WTC11 (cell line): ENCODE results near the gene TKT. TPM values are rescaled to one million over a fixed set of nuclear protein-coding genes. Genes with fewer than 3 reads are reported as not detected.

ENCODE experiments used
- ATF3 ChIP-seq: sonication (generic); formaldehyde crosslinking; conservative IDR thresholded peaks from 2 replicates; pipeline ENCODE4 v1.8.1; 2022; ENCODE audit warnings: mild to moderate bottlenecking, missing genetic modification reagents
- ATF6 ChIP-seq: sonication (generic); formaldehyde crosslinking; IDR thresholded peaks from 2 replicates; pipeline ENCODE4 v1.8.1; 2023; ENCODE audit warnings: mild to moderate bottlenecking, missing genetic modification reagents
- CBFB ChIP-seq: sonication (generic); formaldehyde crosslinking; IDR thresholded peaks from 2 replicates; pipeline ENCODE4 v1.8.1; 2022; ENCODE audit warnings: mild to moderate bottlenecking, low read depth, missing genetic modification reagents
- CREM ChIP-seq: sonication (generic); formaldehyde crosslinking; IDR thresholded peaks from 2 replicates; pipeline ENCODE4 v1.8.1; 2022; ENCODE audit warnings: mild to moderate bottlenecking, missing genetic modification reagents, moderate library complexity
- ESRRA ChIP-seq: sonication (generic); formaldehyde crosslinking; IDR thresholded peaks from 2 replicates; pipeline ENCODE4 v1.8.1; 2022; ENCODE audit warnings: mild to moderate bottlenecking, missing genetic modification reagents, borderline replicate concordance
- FOXK1 ChIP-seq: sonication (generic); formaldehyde crosslinking; IDR thresholded peaks from 2 replicates; pipeline ENCODE4 v1.8.0; 2022; ENCODE audit warnings: mild to moderate bottlenecking, moderate library complexity, missing genetic modification reagents
- GTF2I ChIP-seq: fragments of 250-450 bp; sonication (Bioruptor Pico); conservative IDR thresholded peaks from 2 replicates; pipeline ENCODE4 v1.4.0; 2021; ENCODE audit warnings: mild to moderate bottlenecking
- HMGA2 ChIP-seq: fragments of 250-450 bp; sonication (Bioruptor Pico); IDR thresholded peaks from 2 replicates; pipeline ENCODE4 v1.4.0; 2021; ENCODE audit warnings: mild to moderate bottlenecking, moderate library complexity
- NFE2L1 ChIP-seq: sonication (generic); formaldehyde crosslinking; IDR thresholded peaks from 2 replicates; pipeline ENCODE4 v1.8.1; 2023; ENCODE audit warnings: missing genetic modification reagents
- NFYB ChIP-seq: sonication (generic); formaldehyde crosslinking; conservative IDR thresholded peaks from 2 replicates; pipeline ENCODE4 v1.8.0; 2022; ENCODE audit warnings: low read depth, missing genetic modification reagents
- NR1H2 ChIP-seq: sonication (generic); formaldehyde crosslinking; IDR thresholded peaks from 2 replicates; pipeline ENCODE4 v1.9.0; 2021; ENCODE audit warnings: mild to moderate bottlenecking, moderate library complexity, missing genetic modification reagents
- OVOL2 ChIP-seq: fragments of 250-450 bp; sonication (Bioruptor Pico); IDR thresholded peaks from 2 replicates; pipeline ENCODE4 v1.9.0; 2021; ENCODE audit warnings: mild to moderate bottlenecking, borderline replicate concordance
- RORB ChIP-seq: fragments of 250-450 bp; sonication (Bioruptor Pico); IDR thresholded peaks from 2 replicates; pipeline ENCODE4 v1.9.0; 2021; ENCODE audit warnings: mild to moderate bottlenecking
- SMAD3 ChIP-seq: sonication (generic); formaldehyde crosslinking; IDR thresholded peaks from 2 replicates; pipeline ENCODE4 v1.8.0; 2022; ENCODE audit warnings: missing genetic modification reagents, mild to moderate bottlenecking, borderline replicate concordance
- STAT6 ChIP-seq: sonication (generic); formaldehyde crosslinking; conservative IDR thresholded peaks from 2 replicates; pipeline ENCODE4 v1.8.1; 2023; ENCODE audit warnings: mild to moderate bottlenecking, low read depth, missing genetic modification reagents, moderate library complexity
- TEAD1 ChIP-seq: sonication (generic); formaldehyde crosslinking; IDR thresholded peaks from 2 replicates; pipeline ENCODE4 v1.8.0; 2022; ENCODE audit warnings: mild to moderate bottlenecking, missing genetic modification reagents
- USF1 ChIP-seq: sonication (generic); formaldehyde crosslinking; IDR thresholded peaks from 2 replicates; pipeline ENCODE4 v1.8.0; 2022; ENCODE audit warnings: mild to moderate bottlenecking, missing genetic modification reagents
- USF2 ChIP-seq: sonication (generic); formaldehyde crosslinking; IDR thresholded peaks from 2 replicates; pipeline ENCODE4 v1.8.1; 2023; ENCODE audit warnings: mild to moderate bottlenecking, missing genetic modification reagents, moderate library complexity
- ZBTB21 ChIP-seq: sonication (generic); formaldehyde crosslinking; IDR thresholded peaks from 2 replicates; pipeline ENCODE4 v1.8.1; 2023; ENCODE audit warnings: mild to moderate bottlenecking, missing genetic modification reagents, borderline replicate concordance
- ZNF138 ChIP-seq: sonication (generic); formaldehyde crosslinking; conservative IDR thresholded peaks from 2 replicates; pipeline ENCODE4 v1.8.1; 2022; ENCODE audit warnings: mild to moderate bottlenecking, moderate library complexity, missing genetic modification reagents
- ZNF232 ChIP-seq: sonication (generic); formaldehyde crosslinking; IDR thresholded peaks from 2 replicates; pipeline ENCODE4 v1.8.0; 2022; ENCODE audit warnings: mild to moderate bottlenecking, missing genetic modification reagents
- ZNF671 ChIP-seq: fragments of 250-450 bp; sonication (Bioruptor Pico); IDR thresholded peaks from 2 replicates; pipeline ENCODE4 v1.8.0; 2021; ENCODE audit warnings: mild to moderate bottlenecking
- total RNA-seq: library from RNA; stranded (reverse); gene quantifications from 3 replicates; pipeline ENCODE4 v1.2.3, GENCODE V29; 2021
- TF ChIP-seq, protein P1 (sequence below): sonication (generic); formaldehyde crosslinking; IDR thresholded peaks from 2 replicates; pipeline ENCODE4 v1.8.0; 2023; ENCODE audit warnings: mild to moderate bottlenecking, missing genetic modification reagents
- TF ChIP-seq, protein P2 (sequence below): fragments of 250-450 bp; sonication (Bioruptor Pico); IDR thresholded peaks from 2 replicates; pipeline ENCODE4 v2.1.2; 2022; ENCODE audit warnings: mild to moderate bottlenecking, moderate library complexity
- TF ChIP-seq, protein P3 (sequence below): fragments of 200-600 bp; IDR thresholded peaks from 2 replicates; pipeline ENCODE4 v1.8.0; 2022; ENCODE audit warnings: antibody characterized with exemption

Gene TKT
- total RNA-seq, 1 experiment from 2014 or later, result 1,040 TPM

GRCh38 chr3:53195602-53196574 is 59.9 kb downstream of the TKT start (continued):
- no peak for TF ChIP-seq STAT6 (CRISPR knock-in tag)
- TF ChIP-seq TEAD1 (CRISPR knock-in tag), result no peak
- TF ChIP-seq CREM (CRISPR knock-in tag), result no peak
- TF ChIP-seq, protein P1, sequence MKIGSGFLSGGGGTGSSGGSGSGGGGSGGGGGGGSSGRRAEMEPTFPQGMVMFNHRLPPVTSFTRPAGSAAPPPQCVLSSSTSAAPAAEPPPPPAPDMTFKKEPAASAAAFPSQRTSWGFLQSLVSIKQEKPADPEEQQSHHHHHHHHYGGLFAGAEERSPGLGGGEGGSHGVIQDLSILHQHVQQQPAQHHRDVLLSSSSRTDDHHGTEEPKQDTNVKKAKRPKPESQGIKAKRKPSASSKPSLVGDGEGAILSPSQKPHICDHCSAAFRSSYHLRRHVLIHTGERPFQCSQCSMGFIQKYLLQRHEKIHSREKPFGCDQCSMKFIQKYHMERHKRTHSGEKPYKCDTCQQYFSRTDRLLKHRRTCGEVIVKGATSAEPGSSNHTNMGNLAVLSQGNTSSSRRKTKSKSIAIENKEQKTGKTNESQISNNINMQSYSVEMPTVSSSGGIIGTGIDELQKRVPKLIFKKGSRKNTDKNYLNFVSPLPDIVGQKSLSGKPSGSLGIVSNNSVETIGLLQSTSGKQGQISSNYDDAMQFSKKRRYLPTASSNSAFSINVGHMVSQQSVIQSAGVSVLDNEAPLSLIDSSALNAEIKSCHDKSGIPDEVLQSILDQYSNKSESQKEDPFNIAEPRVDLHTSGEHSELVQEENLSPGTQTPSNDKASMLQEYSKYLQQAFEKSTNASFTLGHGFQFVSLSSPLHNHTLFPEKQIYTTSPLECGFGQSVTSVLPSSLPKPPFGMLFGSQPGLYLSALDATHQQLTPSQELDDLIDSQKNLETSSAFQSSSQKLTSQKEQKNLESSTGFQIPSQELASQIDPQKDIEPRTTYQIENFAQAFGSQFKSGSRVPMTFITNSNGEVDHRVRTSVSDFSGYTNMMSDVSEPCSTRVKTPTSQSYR (CRISPR knock-in tag), result no peak
- TF ChIP-seq NFYB (CRISPR knock-in tag), result no peak
- TF ChIP-seq FOXK1 (CRISPR knock-in tag), result no peak
- no peak for TF ChIP-seq CBFB
- no peak for TF ChIP-seq ZNF671
- TF ChIP-seq HMGA2 (CRISPR knock-in tag), result no peak
- TF ChIP-seq, protein P2, sequence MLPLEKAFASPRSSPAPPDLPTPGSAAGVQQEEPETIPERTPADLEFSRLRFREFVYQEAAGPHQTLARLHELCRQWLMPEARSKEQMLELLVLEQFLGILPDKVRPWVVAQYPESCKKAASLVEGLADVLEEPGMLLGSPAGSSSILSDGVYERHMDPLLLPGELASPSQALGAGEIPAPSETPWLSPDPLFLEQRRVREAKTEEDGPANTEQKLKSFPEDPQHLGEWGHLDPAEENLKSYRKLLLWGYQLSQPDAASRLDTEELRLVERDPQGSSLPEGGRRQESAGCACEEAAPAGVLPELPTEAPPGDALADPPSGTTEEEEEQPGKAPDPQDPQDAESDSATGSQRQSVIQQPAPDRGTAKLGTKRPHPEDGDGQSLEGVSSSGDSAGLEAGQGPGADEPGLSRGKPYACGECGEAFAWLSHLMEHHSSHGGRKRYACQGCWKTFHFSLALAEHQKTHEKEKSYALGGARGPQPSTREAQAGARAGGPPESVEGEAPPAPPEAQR, result no peak
- peak; percentile 17; the same call in 1 of the 2 replicates for TF ChIP-seq ZBTB21 (CRISPR knock-in tag)
- TF ChIP-seq OVOL2 (CRISPR knock-in tag), result no peak
- TF ChIP-seq ATF3 (CRISPR knock-in tag), result no peak
- 0 out of 2 replicates have a peak, but pooled peaks have one; percentile 24 for TF ChIP-seq ESRRA (CRISPR knock-in tag)
- no peak for TF ChIP-seq SMAD3 (CRISPR knock-in tag)
- no peak for TF ChIP-seq RORB
- TF ChIP-seq USF2 (CRISPR knock-in tag), result no peak
- peak; percentile 33; the same call in 1 of the 2 replicates for TF ChIP-seq USF1 (CRISPR knock-in tag)
- no peak for TF ChIP-seq NR1H2
- no peak for TF ChIP-seq ATF6 (CRISPR knock-in tag)
- no peak for TF ChIP-seq ZNF138 (CRISPR knock-in tag)
- TF ChIP-seq NFE2L1, result 0 out of 2 replicates have a peak, but pooled peaks have one; percentile 44
- TF ChIP-seq, protein P3, sequence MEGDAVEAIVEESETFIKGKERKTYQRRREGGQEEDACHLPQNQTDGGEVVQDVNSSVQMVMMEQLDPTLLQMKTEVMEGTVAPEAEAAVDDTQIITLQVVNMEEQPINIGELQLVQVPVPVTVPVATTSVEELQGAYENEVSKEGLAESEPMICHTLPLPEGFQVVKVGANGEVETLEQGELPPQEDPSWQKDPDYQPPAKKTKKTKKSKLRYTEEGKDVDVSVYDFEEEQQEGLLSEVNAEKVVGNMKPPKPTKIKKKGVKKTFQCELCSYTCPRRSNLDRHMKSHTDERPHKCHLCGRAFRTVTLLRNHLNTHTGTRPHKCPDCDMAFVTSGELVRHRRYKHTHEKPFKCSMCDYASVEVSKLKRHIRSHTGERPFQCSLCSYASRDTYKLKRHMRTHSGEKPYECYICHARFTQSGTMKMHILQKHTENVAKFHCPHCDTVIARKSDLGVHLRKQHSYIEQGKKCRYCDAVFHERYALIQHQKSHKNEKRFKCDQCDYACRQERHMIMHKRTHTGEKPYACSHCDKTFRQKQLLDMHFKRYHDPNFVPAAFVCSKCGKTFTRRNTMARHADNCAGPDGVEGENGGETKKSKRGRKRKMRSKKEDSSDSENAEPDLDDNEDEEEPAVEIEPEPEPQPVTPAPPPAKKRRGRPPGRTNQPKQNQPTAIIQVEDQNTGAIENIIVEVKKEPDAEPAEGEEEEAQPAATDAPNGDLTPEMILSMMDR, result peak; percentile 98
- no peak for TF ChIP-seq GTF2I (CRISPR knock-in tag)
- 0 out of 2 replicates have a peak, but pooled peaks have one; percentile 27 for TF ChIP-seq ZNF232 (CRISPR knock-in tag)
